Kidney epithelial cell (primary cell): Measurements from ENCODE around the gene TGIF1. TPM values are rescaled to one million over a fixed set of nuclear protein-coding genes. Genes with fewer than 3 reads are reported as not detected.

ENCODE experiments used
- DNase-seq: peaks from one replicate; pipeline ENCODE4 v3.0.0-alpha.2; 2010; ENCODE audit warnings: low read depth
- H3K27me3 ChIP-seq: 2 replicates; pipeline ENCODE4 v1.6.0; 2011; ENCODE audit warnings: low read length; ENCODE audit not compliant: control insufficient read depth, insufficient read depth
- H3K36me3 ChIP-seq: 2 replicates; pipeline ENCODE4 v1.5.1; 2011; ENCODE audit warnings: low read length; ENCODE audit not compliant: control insufficient read depth, insufficient read depth
- H3K4me3 ChIP-seq: 2 replicates; pipeline ENCODE4 v1.5.1; 2011; ENCODE audit warnings: low read depth, mild to moderate bottlenecking, control low read depth, low read length
- CTCF ChIP-seq: IDR thresholded peaks from 2 replicates; pipeline ENCODE4 v1.5.1; 2011; ENCODE audit warnings: mild to moderate bottlenecking, moderate library complexity, low read length, control low read depth, inconsistent platforms; ENCODE audit not compliant: insufficient read depth, poor library complexity, severe bottlenecking
- total RNA-seq: library from RNA; depleted of rRNA; stranded (reverse); fragments of >200 nt; gene quantifications from 2 replicates; pipeline ENCODE4 v1.2.3, GENCODE V29; 2015

TGIF1 gene
- total RNA-seq, 1 donor from 2014 or later = 251 TPM

GRCh38 chr18:3504637-3505036, 54.7 kb downstream of the TGIF1 start:
- H3K36me3 ChIP-seq = no peaks in the 10 kb centered on the region
- no peaks in the 10 kb centered on the region for H3K27me3 ChIP-seq
- no peak overlapping the region for H3K4me3 ChIP-seq
- no peak for DNase-seq
- no peak for TF ChIP-seq CTCF

GRCh38 chr18:3508576-3509549, 58.9 kb downstream of the TGIF1 start:
- Histone ChIP-seq H3K36me3 (no peaks in the 10 kb centered on the region), H3K4me3 (no peak overlapping the region), H3K27me3 (no peaks in the 10 kb centered on the region)
- no peak for DNase-seq
- peak; percentile 2 for TF ChIP-seq CTCF

Other genes starting within 250 kb of the TGIF1 start
- gene MYOM1, start 230.2 kb upstream of the TGIF1 start, total RNA-seq = 0.04 and 0.34 TPM in 2 replicates
- gene MYL12A, start 202.4 kb upstream of the TGIF1 start, total RNA-seq = 857 and 948 TPM in 2 replicates
- 535 and 537 TPM in 2 replicates for gene MYL12B, start 188.0 kb upstream of the TGIF1 start, total RNA-seq